HUES6 (cell line): ENCODE data around the gene CUEDC2.

Experiments used
- H3K27ac ChIP-seq: 2 replicates; pipeline ENCODE4 v1.7.0; 2013; ENCODE audit warnings: low read depth, mild to moderate bottlenecking, low read length, inconsistent platforms
- H3K27me3 ChIP-seq: 2 replicates; pipeline ENCODE4 v1.6.1; 2013; ENCODE audit warnings: low read length; ENCODE audit not compliant: control insufficient read depth, insufficient read depth
- H3K36me3 ChIP-seq: 2 replicates; pipeline ENCODE4 v1.6.1; 2013; ENCODE audit warnings: low read length; ENCODE audit not compliant: control insufficient read depth, insufficient read depth
- H3K4me1 ChIP-seq: 2 replicates; pipeline ENCODE4 v1.6.1; 2013; ENCODE audit warnings: low read length; ENCODE audit not compliant: control insufficient read depth, insufficient read depth
- H3K4me3 ChIP-seq: 2 replicates; pipeline ENCODE4 v1.5.1; 2013; ENCODE audit warnings: low read depth, low read length
- H3K9ac ChIP-seq: one replicate; pipeline ENCODE4 v1.6.1; 2013; ENCODE audit warnings: mild to moderate bottlenecking, low read length
- H3K9me3 ChIP-seq: 2 replicates; pipeline ENCODE4 v1.6.1; 2013; ENCODE audit warnings: low read depth, low read length; ENCODE audit not compliant: control insufficient read depth, insufficient read depth

CUEDC2 gene

DNA sequence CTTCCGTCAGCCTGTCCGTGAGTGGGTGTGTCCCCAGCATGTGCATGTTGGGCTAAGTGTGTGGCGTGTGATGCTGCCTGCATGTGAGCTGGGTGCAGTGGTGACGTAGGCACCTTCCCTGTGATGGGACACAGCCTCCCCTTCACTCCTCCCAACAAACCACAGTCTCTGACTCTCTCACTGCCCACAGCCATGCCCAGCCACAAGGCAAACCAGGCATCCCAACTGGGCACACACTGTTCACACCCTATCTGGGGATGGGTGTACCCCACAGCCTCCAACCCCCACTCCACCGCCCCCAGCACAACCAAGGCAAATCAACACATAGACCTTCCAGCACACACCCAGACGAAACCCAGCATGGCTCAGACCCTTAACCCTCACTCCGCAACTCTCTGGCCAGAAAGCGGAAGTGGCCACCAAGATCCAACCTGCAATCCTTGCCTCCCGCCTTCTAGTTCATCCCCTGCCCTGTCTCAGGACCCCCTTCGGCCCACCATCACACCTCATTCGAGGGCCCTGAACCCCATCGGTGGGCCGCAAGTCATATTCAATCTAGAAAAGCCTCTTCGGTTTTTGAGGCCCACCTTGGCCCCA lies 24.1 kb downstream of the CUEDC2 start:
- H3K27me3 ChIP-seq: peaks cover 73% of the 10 kb centered on the region
- no peak overlapping the region for H3K27ac ChIP-seq
- no peak overlapping the region for H3K9ac ChIP-seq
- peak overlapping the region; percentile 67 for H3K4me3 ChIP-seq
- no peaks in the 10 kb centered on the region; the same call in 1 of the 2 replicates for H3K36me3 ChIP-seq
- H3K4me1 ChIP-seq: peaks cover 21% of the 10 kb centered on the region
- no peaks in the 10 kb centered on the region for H3K9me3 ChIP-seq

GRCh38 chr10:102407425-102408130 lies 24.8 kb downstream of the CUEDC2 start:
- Histone ChIP-seq H3K36me3 (no peaks in the 10 kb centered on the region; the same call in 1 of the 2 replicates), H3K27me3 (peaks cover 66% of the 10 kb centered on the region)

GRCh38 chr10:102406815-102407214 lies 25.6 kb downstream of the CUEDC2 start:
- H3K9ac ChIP-seq: no peak overlapping the region

More at GRCh38 chr10:102407425-102408130, 24.8 kb downstream of the CUEDC2 start:
- no peak overlapping the region for H3K27ac ChIP-seq
- no peak overlapping the region for H3K9ac ChIP-seq
- peaks cover 21% of the 10 kb centered on the region for H3K4me1 ChIP-seq
- H3K9me3 ChIP-seq: no peaks in the 10 kb centered on the region
- H3K4me3 ChIP-seq: no peak overlapping the region

GRCh38 chr10:102405632-102406031 lies 26.7 kb downstream of the CUEDC2 start:
- peaks cover 21% of the 10 kb centered on the region for H3K4me1 ChIP-seq
- H3K27ac ChIP-seq: no peak overlapping the region
- peaks cover 47% of the 10 kb centered on the region for H3K27me3 ChIP-seq
- H3K4me3 ChIP-seq: no peak overlapping the region
- H3K9ac ChIP-seq: no peak overlapping the region
- H3K9me3 ChIP-seq: no peaks in the 10 kb centered on the region
- H3K36me3 ChIP-seq: peaks cover 14% of the 10 kb centered on the region

More at GRCh38 chr10:102406815-102407214, 25.6 kb downstream of the CUEDC2 start:
- Histone ChIP-seq H3K4me1 (peaks cover 21% of the 10 kb centered on the region), H3K36me3 (peaks cover 5% of the 10 kb centered on the region), H3K9me3 (no peaks in the 10 kb centered on the region), H3K27me3 (peaks cover 59% of the 10 kb centered on the region), H3K4me3 (no peak overlapping the region), H3K27ac (no peak overlapping the region)

DNA sequence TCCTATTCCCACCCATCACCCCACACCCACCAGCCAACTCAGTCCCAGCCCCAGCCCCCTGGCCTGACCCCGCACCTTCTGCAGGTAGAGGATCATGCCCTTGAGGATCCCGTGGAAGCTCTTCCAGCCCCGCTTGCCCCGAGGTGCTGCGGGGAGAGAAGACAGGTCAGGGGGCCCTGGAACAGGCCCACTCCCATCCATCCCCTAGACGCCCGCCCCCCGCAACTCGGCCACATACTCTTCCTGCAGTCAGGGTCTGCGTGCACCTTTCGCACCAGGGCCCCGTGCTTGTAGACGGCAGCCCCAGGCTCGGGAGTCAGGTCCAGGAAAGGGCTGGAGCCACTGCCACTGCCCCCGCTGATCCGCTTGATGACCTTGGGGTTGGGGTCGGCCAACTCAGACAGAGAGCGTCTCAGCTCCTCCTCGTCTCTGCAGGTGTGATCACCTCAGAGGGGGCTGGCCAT lies 27.2 kb downstream of the CUEDC2 start:
- peaks cover 21% of the 10 kb centered on the region for H3K4me1 ChIP-seq
- no peak overlapping the region for H3K4me3 ChIP-seq
- no peak overlapping the region for H3K27ac ChIP-seq
- H3K9me3 ChIP-seq: no peaks in the 10 kb centered on the region
- peaks cover 18% of the 10 kb centered on the region for H3K36me3 ChIP-seq
- no peak overlapping the region for H3K9ac ChIP-seq
- peaks cover 46% of the 10 kb centered on the region for H3K27me3 ChIP-seq

DNA sequence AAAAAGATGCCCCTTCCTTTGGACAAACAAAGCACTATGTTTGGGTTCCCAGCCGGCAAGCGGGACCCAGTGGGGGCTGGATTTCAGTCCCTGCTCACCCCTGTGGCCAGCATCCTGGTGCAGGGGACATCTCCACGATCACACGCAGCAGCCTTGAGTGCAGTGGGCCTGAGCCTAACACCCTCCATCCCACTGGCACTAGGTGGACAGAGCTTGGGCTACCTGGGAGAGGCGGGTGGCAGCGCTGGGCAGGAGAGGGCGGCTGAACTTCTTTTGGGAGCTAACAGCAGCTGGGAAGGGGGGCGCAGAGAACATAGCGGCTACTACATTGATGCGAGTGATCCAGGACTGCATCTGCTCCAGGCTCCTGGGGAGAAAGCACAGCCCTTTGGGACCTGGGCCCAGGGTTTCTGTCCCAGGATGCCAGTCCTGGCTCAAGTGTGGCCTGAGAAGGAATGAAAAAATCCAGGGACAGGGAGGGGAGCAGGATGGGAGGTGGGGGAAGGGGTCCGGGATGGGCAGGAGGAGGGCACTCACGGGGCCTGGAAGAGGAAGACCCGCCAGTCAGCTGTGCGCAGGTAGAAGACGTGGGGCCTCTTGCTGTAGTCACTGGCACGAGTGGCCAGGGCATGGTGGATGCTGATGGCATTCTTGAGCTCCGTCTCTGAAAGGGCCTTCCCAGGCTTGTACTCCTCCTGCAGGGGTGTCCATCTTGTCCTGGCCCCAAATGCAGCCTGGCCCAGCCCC lies 27.8 kb downstream of the CUEDC2 start:
- Histone ChIP-seq H3K9me3 (no peaks in the 10 kb centered on the region), H3K4me3 (no peak overlapping the region), H3K27me3 (peaks cover 44% of the 10 kb centered on the region), H3K4me1 (peaks cover 21% of the 10 kb centered on the region), H3K27ac (no peak overlapping the region), H3K36me3 (peaks cover 18% of the 10 kb centered on the region), H3K9ac (no peak overlapping the region)

DNA sequence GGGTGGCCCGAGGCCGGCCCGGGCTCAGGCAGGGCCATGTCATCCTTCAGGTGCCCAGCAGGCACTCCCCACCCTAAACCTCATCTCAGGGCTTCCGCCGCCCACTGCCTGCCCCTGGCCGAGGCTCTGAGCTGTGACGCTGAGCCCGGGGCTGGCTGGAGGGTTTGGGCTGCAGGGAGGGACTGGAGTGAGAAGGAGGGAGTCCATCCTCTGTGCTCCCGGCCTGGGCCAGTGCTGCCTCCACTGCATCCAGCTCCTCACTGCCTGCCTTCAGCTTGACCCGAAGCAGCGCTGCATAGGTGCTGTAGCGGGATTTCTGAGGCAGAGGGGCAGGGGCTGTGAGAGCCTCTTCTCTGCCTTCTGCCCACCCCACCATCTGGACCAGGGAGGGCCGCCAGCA lies 29.3 kb downstream of the CUEDC2 start:
- no peak overlapping the region for H3K9ac ChIP-seq

GRCh38 chr10:102402512-102402896 lies 29.9 kb downstream of the CUEDC2 start:
- Histone ChIP-seq H3K36me3 (peaks cover 27% of the 10 kb centered on the region), H3K27ac (no peak overlapping the region), H3K9me3 (no peaks in the 10 kb centered on the region), H3K9ac (no peak overlapping the region), H3K4me3 (no peak overlapping the region), H3K27me3 (peaks cover 25% of the 10 kb centered on the region), H3K4me1 (peaks cover 17% of the 10 kb centered on the region)

More for the DNA sequence above, 29.3 kb downstream of the CUEDC2 start:
- Histone ChIP-seq H3K4me1 (peaks cover 17% of the 10 kb centered on the region), H3K27me3 (peaks cover 31% of the 10 kb centered on the region), H3K36me3 (peaks cover 22% of the 10 kb centered on the region), H3K27ac (no peak overlapping the region), H3K9me3 (no peaks in the 10 kb centered on the region), H3K4me3 (no peak overlapping the region)

DNA sequence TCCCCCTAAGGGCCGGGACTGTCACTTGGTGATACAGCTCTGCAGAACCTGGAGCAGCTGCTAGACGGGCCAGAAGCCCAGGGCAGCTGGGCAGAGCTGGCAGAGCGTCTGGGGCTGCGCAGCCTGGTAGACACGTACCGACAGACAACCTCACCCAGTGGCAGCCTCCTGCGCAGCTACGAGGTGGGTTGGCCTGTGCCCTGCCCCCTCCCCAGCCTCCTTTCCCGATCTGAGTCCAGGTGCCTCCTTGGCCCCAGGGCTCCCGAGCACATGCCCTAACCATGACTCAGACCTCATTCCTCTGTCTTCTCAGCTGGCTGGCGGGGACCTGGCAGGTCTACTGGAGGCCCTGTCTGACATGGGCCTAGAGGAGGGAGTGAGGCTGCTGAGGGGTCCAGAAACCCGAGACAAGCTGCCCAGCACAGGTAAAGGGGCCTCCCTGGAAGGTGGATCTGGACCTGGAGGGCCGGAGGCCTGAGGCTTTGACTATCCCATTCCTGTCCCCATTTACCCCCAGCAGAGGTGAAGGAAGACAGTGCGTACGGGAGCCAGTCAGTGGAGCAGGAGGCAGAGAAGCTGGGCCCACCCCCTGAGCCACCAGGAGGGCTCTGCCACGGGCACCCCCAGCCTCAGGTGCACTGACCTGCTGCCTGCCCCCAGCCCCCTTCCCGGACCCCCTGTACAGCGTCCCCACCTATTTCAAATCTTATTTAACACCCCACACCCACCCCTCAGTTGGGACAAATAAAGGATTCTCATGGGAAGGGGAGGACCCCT lies 30.5 kb downstream of the CUEDC2 start:
- peak overlapping the region; percentile 36 for H3K9ac ChIP-seq
- no peaks in the 10 kb centered on the region for H3K9me3 ChIP-seq
- H3K27ac ChIP-seq: no peak overlapping the region

DNA sequence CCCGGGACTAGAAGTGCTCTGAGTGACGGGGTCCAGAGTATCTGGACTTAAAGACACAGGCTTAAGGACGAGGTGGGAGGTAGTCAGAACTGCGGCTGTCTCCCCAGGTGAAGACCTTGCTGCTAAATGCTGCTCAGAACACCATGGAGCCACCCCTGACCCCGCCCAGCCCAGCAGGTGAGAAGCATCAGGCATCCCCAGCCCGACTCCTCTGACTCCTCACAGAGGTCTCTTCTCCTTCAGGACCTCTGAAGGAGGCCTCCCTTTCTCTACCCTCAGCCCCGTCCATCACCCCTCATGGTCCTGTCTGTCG lies 31.1 kb downstream of the CUEDC2 start:
- H3K9ac ChIP-seq: peak overlapping the region; percentile 36
- H3K27ac ChIP-seq: no peak overlapping the region
- no peak overlapping the region for H3K4me3 ChIP-seq
- peaks cover 34% of the 10 kb centered on the region for H3K36me3 ChIP-seq
- H3K27me3 ChIP-seq: peaks cover 16% of the 10 kb centered on the region
- H3K4me1 ChIP-seq: peaks cover 22% of the 10 kb centered on the region
- no peaks in the 10 kb centered on the region for H3K9me3 ChIP-seq

More for the DNA sequence above, 30.5 kb downstream of the CUEDC2 start:
- H3K4me1 ChIP-seq: peaks cover 17% of the 10 kb centered on the region
- H3K27me3 ChIP-seq: peaks cover 20% of the 10 kb centered on the region
- no peak overlapping the region for H3K4me3 ChIP-seq
- peaks cover 30% of the 10 kb centered on the region for H3K36me3 ChIP-seq
